Activated CD8-positive, alpha-beta memory T cell treated with anti-CD3 and anti-CD28 coated beads for 1 hour (primary cell): ENCODE measurements around the gene GPS2.
A peak's percentile ranks its signal among the peaks of the same experiment; 100 is the strongest.

Experiments
- DNase-seq, 2 donors: peaks; one replicate each; pipeline ENCODE4 v3.0.0-alpha.2; 2020; ENCODE audit warnings: low read depth in 1 of 2; ENCODE audit errors: extremely low read depth in 1 of 2

The GPS2 gene

DNA sequence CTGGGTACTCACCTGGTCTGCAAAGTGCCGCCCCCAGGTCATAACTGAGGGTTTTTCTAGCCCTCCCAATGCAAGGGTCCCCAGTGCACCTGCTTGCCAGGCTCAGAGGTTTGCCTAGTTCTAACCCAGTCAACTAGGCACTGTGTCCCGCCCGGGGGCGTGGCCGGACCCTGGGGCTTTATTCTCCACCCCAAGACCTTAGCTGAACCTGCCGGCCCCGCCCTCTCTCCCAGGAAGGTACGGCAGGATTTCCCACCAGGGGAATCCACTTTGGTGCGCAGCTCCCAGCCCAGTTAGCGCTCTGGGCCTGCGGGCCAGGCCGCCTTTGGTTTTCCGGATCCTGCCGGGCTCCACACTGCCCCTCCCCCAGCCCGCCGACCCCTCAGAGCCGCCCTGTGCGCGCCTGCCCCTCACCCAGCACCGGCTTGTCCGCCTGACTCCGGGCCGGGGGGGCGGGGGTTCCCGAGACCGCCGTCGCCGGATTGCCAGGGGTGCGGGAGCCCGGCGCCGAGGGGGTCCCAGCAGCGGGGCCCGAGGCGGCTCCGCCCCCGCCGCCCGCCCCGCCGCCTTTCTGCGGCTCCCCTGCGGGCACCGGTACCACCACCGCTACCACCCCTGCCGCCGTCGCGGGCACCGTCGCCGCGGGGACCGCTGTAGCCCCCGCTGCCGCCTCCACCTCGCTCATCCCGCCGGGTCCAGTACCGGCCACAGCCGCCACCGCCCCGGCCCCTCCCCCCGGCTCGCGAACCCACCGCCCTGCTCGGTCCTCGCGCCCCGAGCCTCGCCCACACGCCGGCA is 21.1 kb downstream of the GPS2 start:
- no peak for DNase-seq

DNA sequence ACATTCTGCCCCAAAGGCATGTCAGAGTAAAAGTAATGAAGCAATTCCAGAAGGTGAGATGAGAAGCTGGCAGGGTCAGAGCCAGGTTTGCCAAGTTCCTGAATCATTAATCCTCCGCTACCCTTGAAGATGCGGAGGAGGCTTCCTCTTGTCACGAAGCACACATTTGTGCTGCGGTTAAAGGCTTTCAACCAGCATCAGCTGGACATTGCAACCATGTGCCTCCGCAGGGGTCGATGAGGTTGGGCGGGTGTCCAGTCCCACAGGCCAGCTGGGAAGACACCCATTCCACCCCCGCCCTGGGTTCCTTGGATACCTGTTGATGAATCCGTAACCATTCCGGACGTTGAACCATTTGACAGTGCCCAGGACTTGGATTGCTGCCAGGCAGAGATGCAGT is 22.0 kb downstream of the GPS2 start:
- no peak for DNase-seq

DNA sequence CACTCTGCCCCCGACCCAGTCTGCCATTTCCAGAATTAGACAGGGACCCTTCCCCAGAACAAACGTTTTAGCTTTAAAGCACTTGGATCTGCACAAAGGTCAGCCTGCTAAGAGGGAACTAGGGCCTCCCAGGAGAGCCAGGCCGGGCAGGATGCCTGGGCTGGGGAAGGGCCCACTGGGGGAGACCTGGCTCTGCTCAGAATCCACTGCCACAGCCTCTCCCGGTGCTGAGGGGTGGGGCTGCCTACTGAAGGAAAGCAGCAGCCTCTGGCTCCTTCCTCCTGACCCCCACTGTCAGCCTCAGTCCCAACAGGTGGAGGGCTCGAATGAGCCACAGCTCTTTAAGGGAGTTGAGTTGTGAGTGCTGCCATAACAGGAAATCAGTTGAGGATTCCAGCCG is 22.4 kb downstream of the GPS2 start:
- no peak for DNase-seq

GRCh38 chr17:7292194-7292593 is 23.0 kb downstream of the GPS2 start:
- no peak for DNase-seq

GRCh38 chr17:7290685-7291084 is 24.5 kb downstream of the GPS2 start:
- no peak for DNase-seq

DNA sequence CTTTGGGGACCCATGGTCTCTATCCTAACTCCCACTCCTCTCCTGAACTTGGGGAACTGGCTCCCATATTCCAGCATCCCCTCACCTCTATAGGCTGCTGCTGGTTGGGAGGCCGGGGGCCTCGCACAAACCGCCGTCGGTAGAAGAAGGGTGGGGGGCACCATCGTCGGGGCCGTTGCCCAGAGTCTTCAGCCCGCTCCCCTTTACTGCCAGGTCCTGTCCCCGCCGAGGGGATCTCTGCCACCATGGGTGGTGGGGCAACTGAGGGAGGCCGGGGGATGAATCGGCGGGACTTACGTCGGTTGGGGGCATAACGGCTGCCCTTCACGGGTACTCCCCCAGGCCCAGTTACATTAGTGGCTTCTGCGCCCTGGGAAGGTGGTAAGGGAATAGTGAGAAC is 25.0 kb downstream of the GPS2 start:
- DNase-seq, result no peak

GRCh38 chr17:7289256-7290032 is 25.7 kb downstream of the GPS2 start:
- no peak for DNase-seq

DNA sequence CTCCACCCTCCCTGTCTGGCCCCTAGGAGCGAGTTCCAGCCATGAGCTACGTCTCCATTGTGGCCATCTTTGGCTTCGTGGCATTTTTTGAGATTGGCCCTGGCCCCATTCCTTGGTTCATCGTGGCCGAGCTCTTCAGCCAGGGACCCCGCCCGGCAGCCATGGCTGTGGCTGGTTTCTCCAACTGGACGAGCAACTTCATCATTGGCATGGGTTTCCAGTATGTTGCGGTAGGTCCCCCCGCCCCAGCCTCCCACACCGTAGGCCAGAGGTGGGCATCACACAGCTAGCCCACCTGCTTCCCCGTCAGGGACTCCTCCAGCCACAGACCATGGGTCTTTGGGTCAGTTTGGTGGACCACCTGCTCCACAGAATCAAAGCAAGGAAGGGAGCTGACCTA is 29.5 kb downstream of the GPS2 start:
- DNase-seq, result no peak

GRCh38 chr17:7284911-7285310 is 30.2 kb downstream of the GPS2 start:
- DNase-seq, result no peak

DNA sequence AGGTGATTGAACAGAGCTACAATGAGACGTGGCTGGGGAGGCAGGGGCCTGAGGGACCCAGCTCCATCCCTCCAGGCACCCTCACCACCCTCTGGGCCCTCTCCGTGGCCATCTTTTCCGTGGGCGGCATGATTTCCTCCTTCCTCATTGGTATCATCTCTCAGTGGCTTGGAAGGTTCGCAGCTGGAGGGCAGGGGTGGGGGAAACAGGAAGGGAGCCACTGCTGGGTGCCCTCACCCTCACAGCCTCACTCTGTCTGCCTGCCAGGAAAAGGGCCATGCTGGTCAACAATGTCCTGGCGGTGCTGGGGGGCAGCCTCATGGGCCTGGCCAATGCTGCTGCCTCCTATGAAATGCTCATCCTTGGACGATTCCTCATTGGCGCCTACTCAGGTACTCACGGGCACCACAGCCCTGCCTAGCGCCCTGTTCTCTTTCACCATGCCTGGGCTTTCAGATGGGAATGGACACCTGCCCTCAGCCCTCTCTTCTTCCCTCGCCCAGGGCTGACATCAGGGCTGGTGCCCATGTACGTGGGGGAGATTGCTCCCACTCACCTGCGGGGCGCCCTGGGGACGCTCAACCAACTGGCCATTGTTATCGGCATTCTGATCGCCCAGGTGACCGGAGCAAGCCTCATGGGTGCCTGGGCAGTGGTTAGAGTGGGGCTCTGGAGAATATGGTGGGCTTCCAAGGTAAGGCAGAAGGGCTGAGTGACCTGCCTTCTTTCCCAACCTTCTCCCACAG is 31.5 kb downstream of the GPS2 start:
- no peak for DNase-seq

- DNase-seq, result no peak
These were observed 32.3 kb downstream of the GPS2 start for GRCh38 chr17:7282752-7283321.

- DNase-seq, result no peak
These were observed 33.0 kb downstream of the GPS2 start for GRCh38 chr17:7281953-7282751.

DNA sequence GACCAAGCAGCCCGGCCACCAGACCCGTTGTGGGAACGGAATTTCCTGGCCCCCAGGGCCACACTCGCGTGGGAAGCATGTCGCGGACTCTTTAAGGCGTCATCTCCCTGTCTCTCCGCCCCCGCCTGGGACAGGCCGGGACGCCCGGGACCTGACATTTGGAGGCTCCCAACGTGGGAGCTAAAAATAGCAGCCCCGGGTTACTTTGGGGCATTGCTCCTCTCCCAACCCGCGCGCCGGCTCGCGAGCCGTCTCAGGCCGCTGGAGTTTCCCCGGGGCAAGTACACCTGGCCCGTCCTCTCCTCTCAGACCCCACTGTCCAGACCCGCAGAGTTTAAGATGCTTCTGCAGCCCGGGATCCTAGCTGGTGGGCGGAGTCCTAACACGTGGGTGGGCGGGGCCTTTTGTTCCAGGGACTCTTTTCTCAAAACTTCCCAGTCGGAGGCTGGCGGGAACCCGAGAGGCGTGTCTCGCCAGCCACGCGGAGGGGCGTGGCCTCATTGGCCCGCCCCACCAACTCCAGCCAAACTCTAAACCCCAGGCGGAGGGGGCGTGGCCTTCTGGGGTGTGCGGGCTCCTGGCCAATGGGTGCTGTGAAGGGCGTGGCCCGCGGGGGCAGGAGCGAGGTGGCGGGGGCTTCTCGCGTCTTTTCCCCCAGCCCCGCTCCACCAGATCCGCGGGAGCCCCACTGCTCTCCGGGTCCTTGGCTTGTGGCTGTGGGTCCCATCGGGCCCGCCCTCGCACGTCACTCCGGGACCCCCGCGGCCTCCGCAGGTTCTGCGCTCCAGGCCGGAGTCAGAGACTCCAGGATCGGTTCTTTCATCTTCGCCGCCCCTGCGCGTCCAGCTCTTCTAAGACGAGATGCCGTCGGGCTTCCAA is 33.8 kb downstream of the GPS2 start, which contains the start of gene SLC2A4:
Gene SLC2A4 (plus strand): TSS at position 645 of the 879 bp plus-strand sequence. CDS start 217 bp downstream, at position 862.
- peak; percentile 58 to 66 for DNase-seq

- peak; percentile 68 to 73 for DNase-seq
These were observed 34.6 kb downstream of the GPS2 start for GRCh38 chr17:7280519-7281073.

GRCh38 chr17:7279448-7279847 is 35.7 kb downstream of the GPS2 start:
- DNase-seq, result no peak

DNA sequence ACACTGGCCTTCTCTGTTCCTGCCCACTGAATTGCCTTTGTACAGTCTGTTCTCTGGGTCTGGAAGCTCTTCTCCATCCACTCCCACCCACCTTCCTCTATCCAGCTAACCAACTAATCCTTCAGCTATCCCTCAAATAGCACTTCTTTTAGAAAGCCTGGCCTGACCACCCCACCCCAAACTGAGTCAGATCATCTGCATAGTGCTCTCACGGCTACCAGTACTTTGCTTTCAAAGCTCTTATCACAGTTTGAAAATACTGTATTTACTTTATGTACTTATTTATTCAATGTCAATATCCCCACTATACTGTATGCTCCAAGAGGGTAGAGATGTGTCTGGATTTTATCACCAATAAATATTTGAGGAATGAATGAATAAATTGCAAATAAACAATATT is 48.4 kb downstream of the GPS2 start:
- DNase-seq, result no peak

DNA sequence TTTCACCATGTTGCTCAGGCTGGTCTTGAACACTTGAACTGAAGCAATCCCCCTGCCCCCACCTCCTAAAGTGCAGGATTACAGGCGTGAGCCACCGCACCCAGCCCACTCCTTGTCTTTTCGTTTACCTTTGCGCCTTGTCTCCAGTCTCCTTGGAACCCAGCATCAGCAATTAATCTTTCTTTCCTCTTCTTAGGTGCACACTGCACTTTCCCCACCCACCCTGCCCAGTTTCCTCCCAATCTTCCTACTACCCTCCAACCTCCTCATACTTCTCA is 51.4 kb downstream of the GPS2 start:
- no peak for DNase-seq

DNA sequence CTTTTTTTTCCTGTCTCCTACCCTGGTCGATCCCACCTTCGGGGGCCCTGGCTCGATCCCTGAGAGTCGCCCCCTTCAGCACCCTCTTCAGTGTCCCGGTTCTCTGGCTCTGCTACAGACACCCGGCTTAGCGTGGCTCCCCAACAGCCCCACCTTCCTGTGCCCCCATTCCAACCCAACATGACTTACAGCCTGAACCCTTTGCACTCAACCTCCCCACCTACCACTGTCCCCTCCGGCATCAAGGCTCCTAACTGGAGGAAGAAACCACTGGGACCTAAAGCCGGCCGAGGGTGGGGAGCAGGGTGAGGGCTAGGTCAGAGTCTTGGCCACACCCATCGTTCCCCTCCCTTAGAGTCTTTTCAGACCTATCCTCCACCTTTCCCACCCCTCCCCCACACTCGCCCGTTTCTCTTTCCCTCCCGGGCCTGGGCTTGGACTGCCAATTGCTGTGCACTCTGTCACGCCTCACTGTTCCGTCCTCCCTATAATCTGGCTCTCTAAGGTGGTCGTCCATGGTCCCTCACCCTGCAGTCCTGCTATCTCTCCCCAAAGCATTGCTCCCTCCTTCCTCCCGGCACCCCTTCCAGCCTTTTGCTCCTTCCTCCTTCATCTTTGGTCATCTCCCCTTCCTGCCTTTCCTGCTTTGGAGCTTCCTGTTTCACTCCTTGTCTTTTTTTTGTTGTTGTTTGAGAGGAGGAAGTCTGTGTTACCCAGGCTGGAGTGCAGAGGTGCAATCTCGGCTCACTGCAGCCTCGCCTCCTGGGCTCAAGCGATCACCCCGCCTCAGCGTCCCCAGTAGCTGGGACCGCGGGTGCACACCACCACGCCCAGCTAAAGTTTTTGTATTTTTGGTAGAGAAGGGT is 52.0 kb downstream of the GPS2 start:
- DNase-seq, result no peak
